Nephron (organoid): Measurements from ENCODE around the gene LY86.
A peak's percentile ranks its signal among the peaks of the same experiment; 100 is the strongest.

ENCODE experiments used
- H3K27ac Mint-ChIP-seq, 3 experiments: 2 replicates each; pipeline ENCODE4 v1.8.0; 2020; ENCODE audit warnings: mixed read lengths in 3 of 3, mild to moderate bottlenecking in 2 of 3, moderate library complexity in 1 of 3
- H3K27me3 Mint-ChIP-seq: 2 replicates; pipeline ENCODE4 v1.8.0; 2021; ENCODE audit warnings: low read depth, mild to moderate bottlenecking, moderate library complexity, mixed read lengths
- H3K36me3 Mint-ChIP-seq: 2 replicates; pipeline ENCODE4 v1.8.0; 2020; ENCODE audit warnings: low read depth, mixed read lengths
- H3K4me1 Mint-ChIP-seq: 2 replicates; pipeline ENCODE4 v1.8.0; 2020; ENCODE audit warnings: mixed read lengths
- H3K4me3 Mint-ChIP-seq, 3 experiments: 2 replicates each; pipeline ENCODE4 v1.8.0; 2020; ENCODE audit warnings: mild to moderate bottlenecking in 3 of 3, mixed read lengths in 3 of 3, moderate library complexity in 2 of 3
- H3K9me3 Mint-ChIP-seq: 2 replicates; pipeline ENCODE4 v1.8.0; 2020; ENCODE audit warnings: mixed read lengths
- CTCF ChIP-seq, 3 experiments: fragments of 200-600 bp; sonication (generic); IDR thresholded peaks; one replicate each; pipeline ENCODE4 v1.5.0; 2021; ENCODE audit warnings: antibody characterized with exemption in 3 of 3; ENCODE audit not compliant: unreplicated experiment in 3 of 3

The LY86 gene

GRCh38 chr6:6546318-6547109 lies 42.0 kb upstream of the LY86 start:
- Mint-ChIP-seq H3K9me3 (peaks cover 6% of the 10 kb centered on the region), H3K4me3 (peak overlapping the region; percentile 67 to 69 (median 69)), H3K27ac (peak overlapping the region in 2 of 3 experiments; percentile 23 to 45), H3K4me1 (peaks cover 30% of the 10 kb centered on the region), H3K36me3 (no peaks in the 10 kb centered on the region), H3K27me3 (peaks cover 41% of the 10 kb centered on the region)
- no peak for TF ChIP-seq CTCF (IDR thresholded peaks at IDR 0.05; ENCODE audit: unreplicated experiment in 3 of 3)

GRCh38 chr6:6547110-6547879 lies 41.2 kb upstream of the LY86 start:
- no peaks in the 10 kb centered on the region for H3K36me3 Mint-ChIP-seq
- H3K4me1 Mint-ChIP-seq: peaks cover 26% of the 10 kb centered on the region
- H3K9me3 Mint-ChIP-seq: peaks cover 6% of the 10 kb centered on the region
- peak overlapping the region; percentile 67 to 69 (median 69) for H3K4me3 Mint-ChIP-seq
- H3K27ac Mint-ChIP-seq: peak overlapping the region; percentile 23 to 45 (median 32)
- TF ChIP-seq CTCF (IDR thresholded peaks at IDR 0.05; ENCODE audit: unreplicated experiment in 3 of 3): peak; percentile 92 to 97 (median 95)
- peaks cover 35% of the 10 kb centered on the region for H3K27me3 Mint-ChIP-seq

GRCh38 chr6:6556161-6556737 lies 32.3 kb upstream of the LY86 start:
- Mint-ChIP-seq H3K4me3 (no peak overlapping the region), H3K27ac (peak overlapping the region; percentile 1 to 37 (median 30)), H3K36me3 (no peaks in the 10 kb centered on the region), H3K9me3 (no peaks in the 10 kb centered on the region), H3K4me1 (peaks cover 15% of the 10 kb centered on the region), H3K27me3 (peaks cover 11% of the 10 kb centered on the region)
- TF ChIP-seq CTCF (IDR thresholded peaks at IDR 0.05; ENCODE audit: unreplicated experiment in 3 of 3): no peak

- H3K36me3 Mint-ChIP-seq: no peaks in the 10 kb centered on the region
- peak; percentile 84 to 95 (median 87) for TF ChIP-seq CTCF (IDR thresholded peaks at IDR 0.05; ENCODE audit: unreplicated experiment in 3 of 3)
- no peaks in the 10 kb centered on the region for H3K9me3 Mint-ChIP-seq
- H3K4me1 Mint-ChIP-seq: peaks cover 15% of the 10 kb centered on the region
- H3K4me3 Mint-ChIP-seq: no peak overlapping the region
- peaks cover 11% of the 10 kb centered on the region for H3K27me3 Mint-ChIP-seq
- peak overlapping the region in 1 of 3 experiments; percentile 0 for H3K27ac Mint-ChIP-seq
Observed at GRCh38 chr6:6556738-6557503, 31.6 kb upstream of the LY86 start.

GRCh38 chr6:6557504-6557839 lies 31.0 kb upstream of the LY86 start:
- Mint-ChIP-seq H3K27ac (no peak overlapping the region), H3K27me3 (peaks cover 11% of the 10 kb centered on the region), H3K36me3 (no peaks in the 10 kb centered on the region), H3K4me1 (peaks cover 15% of the 10 kb centered on the region), H3K4me3 (no peak overlapping the region), H3K9me3 (no peaks in the 10 kb centered on the region)
- TF ChIP-seq CTCF (IDR thresholded peaks at IDR 0.05; ENCODE audit: unreplicated experiment in 3 of 3): no peak
